ENCODE data around the gene CCDC87. TPM values are rescaled to one million over a fixed set of nuclear protein-coding genes. Genes with fewer than 3 reads are reported as not detected.
A peak's percentile ranks its signal among the peaks of the same experiment; 100 is the strongest.
"Not testable (repeated sequence)": the region's sequence is repeated elsewhere in the genome, so short reads cannot be mapped to it uniquely, and the experiment has no call there.

The CCDC87 gene
- total and polyA plus RNA-seq, 5 donors from 2014 or later = 0.35 TPM; not detected in 4

- Mint-ChIP-seq H3K27me3 (peaks cover 5% of the 10 kb centered on the region), H3K4me3 (peak overlapping the region; percentile 47 to 82 (median 64)), H3K36me3 (no peaks in the 10 kb centered on the region), H3K27ac (no peak overlapping the region), H3K4me1 (peaks cover 9 to 28% (median 13%) of the 10 kb centered on the region in 4 donors), H3K9me3 (no peaks in the 10 kb centered on the region)
- Histone ChIP-seq H3K27me3 (ENCODE audit: control insufficient read depth, insufficient read depth, low read length) (no peaks in the 10 kb centered on the region), H3K4me3 (ENCODE audit: low read depth, low read length) (no peak overlapping the region), H3K9me3 (ENCODE audit: control insufficient read depth in 2 of 2, low read length in 2 of 2) (no peaks in the 10 kb centered on the region), H3K27ac (ENCODE audit: insufficient read depth, low read length, poor library complexity, severe bottlenecking) (no peak overlapping the region), H3K36me3 (ENCODE audit: control insufficient read depth, insufficient read depth, low read length) (no peaks in the 10 kb centered on the region), H3K4me1 (ENCODE audit: control insufficient read depth, insufficient read depth, low read length, poor library complexity, severe bottlenecking) (peaks cover 43% of the 10 kb centered on the region)
- ATAC-seq (ENCODE audit: low read depth in 2 of 2) (no peak), DNase-seq (no peak)
These were observed 44.8 kb downstream of the CCDC87 start for GRCh38 chr11:66548041-66548440.

DNA sequence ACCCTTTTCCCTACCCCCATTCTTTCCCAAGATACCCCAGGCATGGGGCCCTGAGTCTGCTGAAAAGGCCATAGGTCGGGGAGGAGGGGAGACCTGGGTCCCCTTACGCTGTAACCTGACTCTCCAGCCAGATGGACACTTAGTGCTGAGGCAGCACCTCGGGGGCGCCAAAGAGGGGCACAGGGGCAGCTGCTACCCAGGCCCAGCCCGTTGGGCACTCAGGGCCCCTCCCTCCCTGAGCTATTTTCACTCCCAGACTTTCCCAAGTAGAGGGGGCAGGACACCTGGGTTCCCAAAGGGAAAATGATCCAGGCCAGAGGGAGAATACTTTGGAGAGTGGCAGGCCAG is 45.2 kb downstream of the CCDC87 start:
- Mint-ChIP-seq H3K27me3 (peaks cover 5% of the 10 kb centered on the region), H3K4me3 (peak overlapping the region in 2 of 4 donors; percentile 75 to 82), H3K36me3 (peaks cover 3% of the 10 kb centered on the region), H3K27ac (no peak overlapping the region), H3K9me3 (no peaks in the 10 kb centered on the region), H3K4me1 (peaks cover 9 to 32% (median 13%) of the 10 kb centered on the region in 4 donors)
- Histone ChIP-seq H3K4me1 (ENCODE audit: control insufficient read depth, insufficient read depth, low read length, poor library complexity, severe bottlenecking) (peaks cover 43% of the 10 kb centered on the region), H3K27me3 (ENCODE audit: control insufficient read depth, insufficient read depth, low read length) (no peaks in the 10 kb centered on the region), H3K27ac (ENCODE audit: insufficient read depth, low read length, poor library complexity, severe bottlenecking) (no peak overlapping the region), H3K9me3 (ENCODE audit: control insufficient read depth in 2 of 2, low read length in 2 of 2) (no peaks in the 10 kb centered on the region), H3K36me3 (ENCODE audit: control insufficient read depth, insufficient read depth, low read length) (no peaks in the 10 kb centered on the region), H3K4me3 (ENCODE audit: low read depth, low read length) (no peak overlapping the region)
- no peak for DNase-seq
- ATAC-seq (ENCODE audit: low read depth in 2 of 2) = no peak

DNA sequence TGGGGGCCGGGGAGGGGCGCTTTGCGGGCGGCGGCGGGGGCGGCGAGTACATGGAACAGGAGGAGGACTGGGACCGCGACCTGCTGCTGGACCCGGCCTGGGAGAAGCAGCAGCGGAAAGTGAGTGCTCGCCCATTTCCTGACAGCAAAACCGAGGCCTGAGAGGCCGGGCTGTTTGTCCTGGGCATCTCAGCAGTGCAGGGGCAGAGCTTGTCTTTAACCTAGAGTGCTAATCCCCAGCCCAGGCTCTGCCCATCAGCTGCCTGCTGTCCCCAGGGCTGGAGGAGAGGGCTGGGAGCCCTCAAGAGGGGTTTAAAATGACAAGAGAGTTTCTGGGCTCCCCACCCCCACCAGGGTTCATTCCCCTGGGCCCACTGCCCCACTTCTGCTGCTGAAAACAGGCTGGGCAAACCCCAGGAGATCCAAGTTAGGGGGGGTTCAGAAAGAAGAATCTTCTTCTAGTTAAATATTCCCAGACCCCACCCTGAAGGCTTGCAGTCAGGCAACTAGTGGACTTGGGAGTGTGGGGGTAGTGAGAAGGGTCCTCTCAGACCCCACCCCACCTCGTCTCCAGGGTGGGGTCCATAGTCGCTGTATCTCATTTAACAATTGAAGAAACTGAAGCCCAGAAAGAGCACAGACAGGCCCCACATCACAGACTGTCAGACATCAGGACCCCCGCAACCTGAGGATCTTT is 45.7 kb downstream of the CCDC87 start:
- no peaks in the 10 kb centered on the region for H3K9me3 ChIP-seq (ENCODE audit: control insufficient read depth in 2 of 2, low read length in 2 of 2)
- Mint-ChIP-seq H3K27me3 (peaks cover 5% of the 10 kb centered on the region), H3K4me3 (peak overlapping the region; percentile 87 to 96 (median 90)), H3K9me3 (no peaks in the 10 kb centered on the region), H3K36me3 (peaks cover 8% of the 10 kb centered on the region), H3K27ac (peak overlapping the region in 1 of 3 donors; percentile 96), H3K4me1 (peaks cover 9 to 37% (median 18%) of the 10 kb centered on the region in 4 donors)
- H3K27me3 ChIP-seq (ENCODE audit: control insufficient read depth, insufficient read depth, low read length) = no peaks in the 10 kb centered on the region
- no peak overlapping the region for H3K4me3 ChIP-seq (ENCODE audit: low read depth, low read length)
- ATAC-seq (ENCODE audit: low read depth in 2 of 2) = no peak
- H3K36me3 ChIP-seq (ENCODE audit: control insufficient read depth, insufficient read depth, low read length) = peaks cover 5% of the 10 kb centered on the region
- H3K4me1 ChIP-seq (ENCODE audit: control insufficient read depth, insufficient read depth, low read length, poor library complexity, severe bottlenecking) = peaks cover 43% of the 10 kb centered on the region
- no peak for DNase-seq
- peak overlapping the region; percentile 85 for H3K27ac ChIP-seq (ENCODE audit: insufficient read depth, low read length, poor library complexity, severe bottlenecking)

DNA sequence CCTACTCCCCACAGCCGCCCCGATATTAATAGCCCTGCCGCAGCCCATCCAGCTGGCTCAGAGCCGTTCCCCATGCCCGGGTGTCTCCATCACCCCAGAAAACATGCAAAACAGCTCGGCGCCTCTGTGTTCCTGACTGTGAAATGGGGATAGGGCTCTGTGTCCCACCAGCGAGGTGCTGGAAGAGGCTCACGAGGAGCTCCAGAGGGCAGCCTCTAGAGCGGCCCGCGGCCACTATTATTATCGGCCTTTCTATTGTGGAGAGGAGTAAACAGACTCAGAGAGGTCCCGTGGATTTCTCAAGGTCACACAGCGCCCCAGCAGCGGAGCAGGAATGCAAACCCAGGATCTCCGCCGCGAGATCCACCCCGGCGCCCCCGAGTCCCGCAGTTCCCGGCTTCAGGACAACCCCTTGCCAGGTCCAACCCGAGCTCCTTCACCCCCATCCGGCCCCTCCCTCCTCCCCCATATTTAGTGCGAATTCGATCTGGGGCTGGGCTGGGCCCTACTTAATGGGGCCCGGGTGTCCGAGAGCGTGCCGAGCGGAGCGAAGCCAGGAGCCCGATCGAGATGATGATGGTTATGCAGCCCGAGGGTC is 46.4 kb downstream of the CCDC87 start, which contains the start of gene ACTN3:
TSS of gene ACTN3 (plus strand) at position 536 of the 598 bp plus-strand sequence. CDS start at position 571, 35 bp downstream.
- DNase-seq (peak in 2 of 3 donors; percentile 23 to 25), ATAC-seq (ENCODE audit: low read depth in 2 of 2) (no peak)
- peak within 1 kb of the TSS in 2 of 3 donors; percentile 89 to 96 for H3K27ac Mint-ChIP-seq
- peaks cover 43% of the 10 kb centered on the region for H3K4me1 ChIP-seq (ENCODE audit: control insufficient read depth, insufficient read depth, low read length, poor library complexity, severe bottlenecking)
- peaks cover 9 to 43% (median 20%) of the 10 kb centered on the region in 4 donors for H3K4me1 Mint-ChIP-seq
- peak within 1 kb of the TSS; percentile 85 for H3K27ac ChIP-seq (ENCODE audit: insufficient read depth, low read length, poor library complexity, severe bottlenecking)
- H3K36me3 Mint-ChIP-seq = peaks cover 15% of the 10 kb centered on the region
- peak within 1 kb of the TSS; percentile 87 to 96 (median 90) for H3K4me3 Mint-ChIP-seq
- H3K36me3 ChIP-seq (ENCODE audit: control insufficient read depth, insufficient read depth, low read length) = peaks cover 8% of the 10 kb centered on the region
- H3K27me3 ChIP-seq (ENCODE audit: control insufficient read depth, insufficient read depth, low read length) = no peaks in the 10 kb centered on the region
- H3K4me3 ChIP-seq (ENCODE audit: low read depth, low read length) = peak within 1 kb of the TSS; percentile 62
- no peaks in the 10 kb centered on the region for H3K9me3 Mint-ChIP-seq
- peaks cover 5% of the 10 kb centered on the region for H3K27me3 Mint-ChIP-seq
- no peaks in the 10 kb centered on the region for H3K9me3 ChIP-seq (ENCODE audit: control insufficient read depth in 2 of 2, low read length in 2 of 2)

DNA sequence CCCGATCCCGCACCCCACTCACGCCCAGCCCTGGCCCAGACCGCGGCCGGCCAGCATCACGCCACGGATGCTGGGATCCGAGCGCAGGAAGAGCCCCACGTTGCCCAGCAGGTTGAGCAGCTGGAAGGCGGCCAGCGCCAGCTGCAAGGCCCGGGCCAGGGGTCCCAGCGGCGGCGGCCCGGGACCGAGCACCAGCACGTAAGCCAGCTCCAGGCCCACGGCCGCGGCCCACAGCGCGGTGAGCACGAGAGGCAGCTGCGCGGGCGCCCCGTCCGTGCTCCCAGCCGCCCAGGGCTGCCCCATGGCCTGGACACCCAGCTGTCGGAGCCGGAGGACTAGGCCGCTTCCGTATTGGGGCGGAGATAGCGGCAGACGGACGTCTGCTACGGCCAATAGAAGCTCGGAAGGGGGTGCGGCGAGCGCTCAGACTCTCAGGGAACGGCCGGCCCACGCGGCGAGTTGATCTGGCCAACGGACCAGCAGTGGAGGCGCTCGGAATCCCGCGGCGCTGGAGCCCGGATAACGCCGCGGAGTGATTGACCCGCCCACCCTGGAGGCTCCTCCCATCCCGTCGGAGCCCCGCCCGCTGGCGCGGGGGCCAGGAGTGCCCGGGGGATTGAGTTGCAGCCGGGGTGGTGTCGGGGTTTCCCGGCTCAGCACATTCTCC is 47.0 kb downstream of the CCDC87 start, which contains the start of gene ZDHHC24:
TSS of gene ZDHHC24 (minus strand) at position 348 of the 667 bp plus-strand sequence. CDS start at position 303, 45 bp downstream.
- H3K4me1 Mint-ChIP-seq = peaks cover 9 to 45% (median 23%) of the 10 kb centered on the region in 4 donors
- H3K4me3 Mint-ChIP-seq = peak within 1 kb of the TSS; percentile 91 to 96 (median 94)
- DNase-seq = peak; percentile 76 to 94 (median 81)
- Histone ChIP-seq H3K36me3 (ENCODE audit: control insufficient read depth, insufficient read depth, low read length) (peaks cover 11% of the 10 kb centered on the region), H3K4me1 (ENCODE audit: control insufficient read depth, insufficient read depth, low read length, poor library complexity, severe bottlenecking) (peaks cover 43% of the 10 kb centered on the region), H3K27me3 (ENCODE audit: control insufficient read depth, insufficient read depth, low read length) (no peaks in the 10 kb centered on the region), H3K4me3 (ENCODE audit: low read depth, low read length) (peak within 1 kb of the TSS; percentile 90), H3K9me3 (ENCODE audit: control insufficient read depth in 2 of 2, low read length in 2 of 2) (no peaks in the 10 kb centered on the region), H3K27ac (ENCODE audit: insufficient read depth, low read length, poor library complexity, severe bottlenecking) (peak within 1 kb of the TSS; percentile 85)
- H3K9me3 Mint-ChIP-seq = no peaks in the 10 kb centered on the region
- H3K27ac Mint-ChIP-seq = peak within 1 kb of the TSS; percentile 92 to 96 (median 93)
- H3K36me3 Mint-ChIP-seq = peaks cover 21% of the 10 kb centered on the region
- H3K27me3 Mint-ChIP-seq = peaks cover 5% of the 10 kb centered on the region
- peak; percentile 62 to 65 for ATAC-seq (ENCODE audit: low read depth in 2 of 2)

DNA sequence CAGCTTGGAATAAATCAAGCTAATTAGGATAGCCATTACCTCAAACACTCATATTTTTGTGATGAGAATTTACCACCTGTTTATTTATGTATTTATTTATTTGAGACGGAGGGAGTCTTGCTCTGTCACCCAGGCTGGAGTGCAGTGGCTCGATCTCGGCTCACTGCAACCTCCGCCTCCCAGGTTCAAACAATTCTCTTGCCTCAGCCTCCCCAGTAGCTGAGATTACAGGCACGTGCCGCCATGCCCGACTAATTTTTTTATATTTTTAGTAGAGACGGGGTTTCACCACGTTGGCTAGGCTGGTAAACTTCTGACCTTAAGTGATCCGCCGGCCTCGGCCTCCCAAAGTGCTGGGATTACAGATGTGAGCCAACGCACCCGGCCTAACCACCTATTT is 47.9 kb downstream of the CCDC87 start:
- H3K9me3 Mint-ChIP-seq; ATAC-seq (ENCODE audit: low read depth in 2 of 2); DNase-seq; H3K27me3 Mint-ChIP-seq; H3K27me3 ChIP-seq (ENCODE audit: control insufficient read depth, insufficient read depth, low read length); H3K9me3 ChIP-seq (ENCODE audit: control insufficient read depth in 2 of 2, low read length in 2 of 2): not testable (repeated sequence)
- H3K36me3 ChIP-seq (ENCODE audit: control insufficient read depth, insufficient read depth, low read length) = peaks cover 14% of the 10 kb centered on the region
- peaks cover 23% of the 10 kb centered on the region for H3K36me3 Mint-ChIP-seq
- H3K27ac ChIP-seq (ENCODE audit: insufficient read depth, low read length, poor library complexity, severe bottlenecking) = peak overlapping the region; percentile 85
- H3K4me3 ChIP-seq (ENCODE audit: low read depth, low read length) = peak overlapping the region; percentile 90
- peaks cover 9 to 45% (median 24%) of the 10 kb centered on the region in 4 donors for H3K4me1 Mint-ChIP-seq
- peak overlapping the region; percentile 91 to 96 (median 94) for H3K4me3 Mint-ChIP-seq
- peak overlapping the region; percentile 92 to 96 (median 93) for H3K27ac Mint-ChIP-seq
- H3K4me1 ChIP-seq (ENCODE audit: control insufficient read depth, insufficient read depth, low read length, poor library complexity, severe bottlenecking) = peaks cover 43% of the 10 kb centered on the region

GRCh38 chr11:66543263-66544107 is 49.4 kb downstream of the CCDC87 start:
- peak overlapping the region; percentile 64 to 88 (median 82) for H3K4me3 Mint-ChIP-seq
- Histone ChIP-seq H3K9me3 (ENCODE audit: control insufficient read depth in 2 of 2, low read length in 2 of 2) (no peaks in the 10 kb centered on the region), H3K4me3 (ENCODE audit: low read depth, low read length) (peak overlapping the region; percentile 75), H3K27ac (ENCODE audit: insufficient read depth, low read length, poor library complexity, severe bottlenecking) (peak overlapping the region; percentile 85), H3K36me3 (ENCODE audit: control insufficient read depth, insufficient read depth, low read length) (peaks cover 25% of the 10 kb centered on the region), H3K4me1 (ENCODE audit: control insufficient read depth, insufficient read depth, low read length, poor library complexity, severe bottlenecking) (peaks cover 43% of the 10 kb centered on the region), H3K27me3 (ENCODE audit: control insufficient read depth, insufficient read depth, low read length) (no peaks in the 10 kb centered on the region)
- H3K27ac Mint-ChIP-seq = peak overlapping the region; percentile 96 to 99 (median 97)
- peak; percentile 82 to 85 for ATAC-seq (ENCODE audit: low read depth in 2 of 2)
- peaks cover 27% of the 10 kb centered on the region for H3K36me3 Mint-ChIP-seq
- DNase-seq = peak; percentile 54 to 87 (median 78)
- peaks cover 2% of the 10 kb centered on the region for H3K27me3 Mint-ChIP-seq
- H3K4me1 Mint-ChIP-seq = peaks cover 9 to 49% (median 24%) of the 10 kb centered on the region in 4 donors
- H3K9me3 Mint-ChIP-seq = no peaks in the 10 kb centered on the region

All from CD4-positive, CD25-positive, alpha-beta regulatory T cell (primary cell).